Testis (tissue), 3 donors: ENCODE measurements around the gene CASP4. TPM values are rescaled to one million over a fixed set of nuclear protein-coding genes. Genes with fewer than 3 reads are reported as not detected.

Experiments used
- polyA plus RNA-seq: library from polyadenylated mRNA; stranded (reverse); fragments of 350-450 nt; fragmentation: Illumina TruSeq; extraction: RNeasy Lipid Tissue Mini Kit (QIAGEN cat#74804); gene quantifications from one replicate; pipeline ENCODE4 v1.2.3, GENCODE V29; 2014; ENCODE audit warnings: low read depth, low replicate concordance; ENCODE audit not compliant: insufficient read depth
- total RNA-seq, 2 donors: library from RNA; depleted of rRNA; stranded (reverse); fragments of >200 nt; gene quantifications; one replicate each; pipeline ENCODE4 v1.2.3, GENCODE V29; 2016

CASP4 gene
- total and polyA plus RNA-seq, 3 donors from 2014 or later, result 12.9 to 20.7 (median 16.1) TPM

Other genes with a start within 250 kb of the CASP4 start
- under 1 TPM; 0.31 to 0.94 TPM for gene CASP12, start 70.1 kb downstream of the CASP4 start, total RNA-seq
- not detected for gene CASP12, start 70.1 kb downstream of the CASP4 start, polyA plus RNA-seq
- gene CASP5, start 54.6 kb upstream of the CASP4 start, total RNA-seq, result not detected
- gene CASP5, start 54.6 kb upstream of the CASP4 start, polyA plus RNA-seq, result 0.37 TPM
- gene CASP1, start 66.6 kb upstream of the CASP4 start, total RNA-seq, result 1 to 10 TPM; 1.8 to 3.9 TPM
- 6.1 TPM for gene CASP1, start 66.6 kb upstream of the CASP4 start, polyA plus RNA-seq
- gene CARD16, start 76.8 kb upstream of the CASP4 start, total RNA-seq, result 1 to 10 TPM; 1.4 to 1.5 TPM
- gene CARD16, start 76.8 kb upstream of the CASP4 start, polyA plus RNA-seq, result 5.7 TPM
- gene CARD18, start 171.2 kb upstream of the CASP4 start, total RNA-seq, result 1 to 10 TPM in 1 of 2 donors, under 1 TPM in 1; 0.81 to 2.3 TPM
- 0.92 TPM for gene CARD18, start 171.2 kb upstream of the CASP4 start, polyA plus RNA-seq